ENCODE data around the gene PDZD2. TPM values are rescaled to one million over a fixed set of nuclear protein-coding genes. Genes with fewer than 3 reads are reported as not detected.
A peak's percentile ranks its signal among the peaks of the same experiment; 100 is the strongest.

Gene PDZD2
- total RNA-seq, 2 donors from 2014 or later = 10.3 to 59.5 TPM

DNA sequence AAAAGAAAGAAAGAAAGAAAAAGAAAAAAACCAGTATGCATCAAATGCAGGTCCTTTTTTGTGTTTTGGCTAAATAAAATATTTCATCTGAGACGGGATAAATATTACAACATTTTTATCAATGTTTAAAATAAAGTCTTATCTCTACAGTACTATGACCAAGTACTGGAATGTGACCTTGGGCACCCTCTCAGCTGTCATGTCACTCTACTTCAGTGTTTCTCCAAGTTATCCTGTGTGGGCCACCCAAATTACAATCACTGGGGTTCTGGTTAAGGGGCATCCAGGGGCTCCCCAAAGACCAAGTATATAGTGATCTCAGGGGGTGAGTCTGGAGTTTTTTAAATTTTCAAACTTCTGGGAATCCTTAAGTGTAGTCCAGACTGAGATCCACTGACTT, 3.5 kb upstream of the PDZD2 start:
- no peaks in the 10 kb centered on the region for H3K4me1 ChIP-seq (replicated peaks)
- H3K27ac ChIP-seq = no peak overlapping the region
- intact Hi-C loops (cut with DNase I) = no loop called here
- 85% methylated on average over 1 of the region's 1 CpG for WGBS
- H3K36me3 ChIP-seq = no peaks in the 10 kb centered on the region
- DNase-seq (ENCODE audit: low spot score) = no peak
- no peaks in the 10 kb centered on the region for H3K9me3 ChIP-seq
- no peak overlapping the region for H3K4me3 ChIP-seq
- H3K27me3 ChIP-seq (replicated peaks; ENCODE audit: insufficient read depth) = no peaks in the 10 kb centered on the region
- TF ChIP-seq POLR2A (IDR thresholded peaks at IDR 0.05) (no peak), POLR2AphosphoS5 (IDR thresholded peaks at IDR 0.05) (no peak)
- TF ChIP-seq, protein P1, sequence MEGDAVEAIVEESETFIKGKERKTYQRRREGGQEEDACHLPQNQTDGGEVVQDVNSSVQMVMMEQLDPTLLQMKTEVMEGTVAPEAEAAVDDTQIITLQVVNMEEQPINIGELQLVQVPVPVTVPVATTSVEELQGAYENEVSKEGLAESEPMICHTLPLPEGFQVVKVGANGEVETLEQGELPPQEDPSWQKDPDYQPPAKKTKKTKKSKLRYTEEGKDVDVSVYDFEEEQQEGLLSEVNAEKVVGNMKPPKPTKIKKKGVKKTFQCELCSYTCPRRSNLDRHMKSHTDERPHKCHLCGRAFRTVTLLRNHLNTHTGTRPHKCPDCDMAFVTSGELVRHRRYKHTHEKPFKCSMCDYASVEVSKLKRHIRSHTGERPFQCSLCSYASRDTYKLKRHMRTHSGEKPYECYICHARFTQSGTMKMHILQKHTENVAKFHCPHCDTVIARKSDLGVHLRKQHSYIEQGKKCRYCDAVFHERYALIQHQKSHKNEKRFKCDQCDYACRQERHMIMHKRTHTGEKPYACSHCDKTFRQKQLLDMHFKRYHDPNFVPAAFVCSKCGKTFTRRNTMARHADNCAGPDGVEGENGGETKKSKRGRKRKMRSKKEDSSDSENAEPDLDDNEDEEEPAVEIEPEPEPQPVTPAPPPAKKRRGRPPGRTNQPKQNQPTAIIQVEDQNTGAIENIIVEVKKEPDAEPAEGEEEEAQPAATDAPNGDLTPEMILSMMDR (IDR thresholded peaks at IDR 0.05) = no peak

GRCh38 chr5:31637851-31638250, 1.1 kb upstream of the PDZD2 start:
- TF ChIP-seq POLR2A (IDR thresholded peaks at IDR 0.05) (no peak), POLR2AphosphoS5 (IDR thresholded peaks at IDR 0.05) (no peak)
- TF ChIP-seq, protein P1 (IDR thresholded peaks at IDR 0.05) = no peak
- intact Hi-C loops (cut with DNase I) = no loop called here
- Histone ChIP-seq H3K36me3 (no peaks in the 10 kb centered on the region), H3K4me3 (no peak overlapping the region), H3K4me1 (replicated peaks) (no peaks in the 10 kb centered on the region), H3K27ac (no peak overlapping the region), H3K9me3 (no peaks in the 10 kb centered on the region), H3K27me3 (replicated peaks; ENCODE audit: insufficient read depth) (no peaks in the 10 kb centered on the region)
- WGBS = 84% methylated on average over 6 of the region's 6 CpGs
- no peak for DNase-seq (ENCODE audit: low spot score)

- peak overlapping the region; percentile 51 to 54 for H3K4me3 ChIP-seq
- no peaks in the 10 kb centered on the region for H3K4me1 ChIP-seq (replicated peaks)
- H3K36me3 ChIP-seq = no peaks in the 10 kb centered on the region
- no peak for DNase-seq (ENCODE audit: low spot score)
- peak overlapping the region; percentile 35 to 49 for H3K27ac ChIP-seq
- 18% methylated on average over 9 of the region's 9 CpGs for WGBS
- H3K9me3 ChIP-seq = no peaks in the 10 kb centered on the region
- TF ChIP-seq POLR2AphosphoS5 (IDR thresholded peaks at IDR 0.05) = no peak
- no peak for TF ChIP-seq POLR2A (IDR thresholded peaks at IDR 0.05)
- intact Hi-C loops (cut with DNase I) = no loop called here
- H3K27me3 ChIP-seq (replicated peaks; ENCODE audit: insufficient read depth) = no peaks in the 10 kb centered on the region
These were observed 586 bp upstream of the PDZD2 start for GRCh38 chr5:31638345-31638744.

DNA sequence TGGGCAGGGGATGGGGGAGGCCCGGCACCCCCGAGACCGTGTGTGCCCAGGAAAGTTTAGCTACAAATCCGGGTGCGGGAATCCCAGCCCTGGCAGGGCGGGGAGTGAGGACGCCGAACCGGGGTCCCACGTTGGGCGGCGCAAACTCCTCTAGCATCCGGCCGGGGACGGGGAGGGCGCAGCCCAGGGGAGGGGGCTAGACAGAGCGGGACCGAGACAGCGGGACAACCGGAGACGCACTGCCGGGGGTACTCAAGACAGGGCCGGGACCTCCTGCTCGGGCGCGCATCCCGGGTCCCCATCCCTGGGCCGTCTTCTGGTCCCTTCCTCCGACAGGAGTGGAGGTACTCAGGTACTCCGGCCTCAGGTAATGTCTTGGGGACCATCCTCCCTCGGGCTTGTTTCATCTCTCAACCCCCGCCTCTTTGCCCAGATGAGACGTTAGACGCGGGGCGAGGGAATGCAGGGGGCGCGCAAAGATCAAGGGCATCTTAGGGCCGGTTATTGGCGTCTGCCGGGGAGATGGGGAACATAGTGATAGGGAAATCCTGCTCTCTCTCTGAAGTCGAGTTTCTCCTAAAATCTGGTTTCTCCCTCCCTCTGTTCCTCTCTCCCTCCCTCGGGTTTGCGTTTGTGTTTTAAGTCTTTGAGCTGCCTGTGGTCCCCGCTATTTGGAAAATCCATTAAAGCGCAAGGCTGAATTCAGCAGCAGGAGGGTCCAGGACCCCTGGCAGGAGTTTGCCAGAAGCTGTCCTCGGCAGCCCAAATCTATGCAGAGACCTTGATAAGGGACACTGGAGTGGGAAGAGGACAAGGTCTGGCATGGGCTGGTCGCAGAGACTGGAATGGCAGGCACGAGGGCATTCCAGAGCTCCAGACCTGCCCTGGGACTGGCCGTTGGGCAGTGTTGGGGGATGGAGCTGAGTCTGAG, 815 bp downstream of the PDZD2 start:
- H3K27ac ChIP-seq = peak overlapping the region in 1 of 2 donors; percentile 35
- H3K36me3 ChIP-seq = no peaks in the 10 kb centered on the region
- no peaks in the 10 kb centered on the region for H3K27me3 ChIP-seq (replicated peaks; ENCODE audit: insufficient read depth)
- no peaks in the 10 kb centered on the region for H3K4me1 ChIP-seq (replicated peaks)
- 22% methylated on average over 39 of the region's 50 CpGs for WGBS
- no peak for DNase-seq (ENCODE audit: low spot score)
- intact Hi-C loops (cut with DNase I) = no loop called here
- no peaks in the 10 kb centered on the region for H3K9me3 ChIP-seq
- peak overlapping the region; percentile 51 to 54 for H3K4me3 ChIP-seq
- TF ChIP-seq, protein P1 (IDR thresholded peaks at IDR 0.05) = no peak
- TF ChIP-seq POLR2A (IDR thresholded peaks at IDR 0.05) (no peak), POLR2AphosphoS5 (IDR thresholded peaks at IDR 0.05) (no peak)

DNA sequence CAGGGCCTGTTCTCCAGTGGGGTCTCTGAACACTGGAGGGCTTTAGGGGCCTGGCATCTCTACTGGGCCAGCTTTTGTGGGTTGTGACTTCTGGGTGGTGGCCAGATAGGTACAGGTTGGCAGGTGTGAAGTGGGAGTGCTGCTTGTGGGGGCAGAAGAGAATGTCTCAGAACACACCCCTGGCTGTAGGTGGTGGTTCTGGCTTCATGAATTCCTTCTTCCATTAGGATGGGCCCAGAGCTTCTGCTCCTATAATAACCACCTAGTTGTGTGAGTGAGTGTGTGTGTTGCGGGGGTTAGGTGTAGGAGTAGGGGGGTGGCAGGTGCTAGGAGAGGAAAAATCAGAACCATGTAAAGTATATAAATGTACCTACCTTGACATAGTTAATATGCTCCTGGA, 1.6 kb downstream of the PDZD2 start:
- no peak for DNase-seq (ENCODE audit: low spot score)
- no peaks in the 10 kb centered on the region for H3K36me3 ChIP-seq
- H3K27me3 ChIP-seq (replicated peaks; ENCODE audit: insufficient read depth) = no peaks in the 10 kb centered on the region
- WGBS = 100% methylated on average over 1 of the region's 1 CpG
- H3K4me3 ChIP-seq = no peak overlapping the region
- no peaks in the 10 kb centered on the region for H3K9me3 ChIP-seq
- no peaks in the 10 kb centered on the region for H3K4me1 ChIP-seq (replicated peaks)
- no peak overlapping the region for H3K27ac ChIP-seq
- intact Hi-C loops (cut with DNase I) = no loop called here
- TF ChIP-seq POLR2A (IDR thresholded peaks at IDR 0.05) = no peak
- TF ChIP-seq, protein P1 (IDR thresholded peaks at IDR 0.05) = no peak
- TF ChIP-seq POLR2AphosphoS5 (IDR thresholded peaks at IDR 0.05) = no peak

All from prostate gland (tissue), 2 donors.